ENCODE data around the gene DENND2A. TPM values are rescaled to one million over a fixed set of nuclear protein-coding genes. Genes with fewer than 3 reads are reported as not detected.

DENND2A gene
- total RNA-seq, 6 donors from 2014 or later, result 4.1 to 27.8 (median 12.1) TPM

DNA sequence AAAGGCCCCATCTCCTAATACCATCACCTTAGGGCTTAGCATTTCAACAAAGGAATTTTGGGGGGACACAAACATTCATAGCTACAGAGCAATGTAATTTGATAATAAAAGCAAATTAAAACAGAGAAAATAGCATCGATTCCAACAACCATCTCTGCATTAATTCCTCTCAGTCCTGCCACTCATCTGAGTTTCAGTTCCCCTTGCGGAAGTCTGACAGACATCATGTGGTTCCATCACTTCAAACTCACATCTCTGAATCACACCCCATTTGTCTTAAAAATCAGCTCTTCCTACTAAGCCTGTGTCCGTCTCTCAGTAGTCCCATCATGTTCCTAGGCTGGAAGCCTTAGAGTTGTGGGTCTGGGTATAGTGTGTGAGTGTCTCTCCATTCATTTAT lies 35.7 kb upstream of the DENND2A start:
- DNase-seq, result no peak
- no peaks in the 10 kb centered on the region for H3K27me3 ChIP-seq
- H3K36me3 ChIP-seq, result peaks cover 0 to 30% (median 14%) of the 10 kb centered on the region in 4 donors
- no peak for TF ChIP-seq POLR2AphosphoS5 (IDR thresholded peaks at IDR 0.05)
- TF ChIP-seq POLR2A (IDR thresholded peaks at IDR 0.05), result no peak
- no peak for TF ChIP-seq EP300 (IDR thresholded peaks at IDR 0.05)
- TF ChIP-seq, protein P1, sequence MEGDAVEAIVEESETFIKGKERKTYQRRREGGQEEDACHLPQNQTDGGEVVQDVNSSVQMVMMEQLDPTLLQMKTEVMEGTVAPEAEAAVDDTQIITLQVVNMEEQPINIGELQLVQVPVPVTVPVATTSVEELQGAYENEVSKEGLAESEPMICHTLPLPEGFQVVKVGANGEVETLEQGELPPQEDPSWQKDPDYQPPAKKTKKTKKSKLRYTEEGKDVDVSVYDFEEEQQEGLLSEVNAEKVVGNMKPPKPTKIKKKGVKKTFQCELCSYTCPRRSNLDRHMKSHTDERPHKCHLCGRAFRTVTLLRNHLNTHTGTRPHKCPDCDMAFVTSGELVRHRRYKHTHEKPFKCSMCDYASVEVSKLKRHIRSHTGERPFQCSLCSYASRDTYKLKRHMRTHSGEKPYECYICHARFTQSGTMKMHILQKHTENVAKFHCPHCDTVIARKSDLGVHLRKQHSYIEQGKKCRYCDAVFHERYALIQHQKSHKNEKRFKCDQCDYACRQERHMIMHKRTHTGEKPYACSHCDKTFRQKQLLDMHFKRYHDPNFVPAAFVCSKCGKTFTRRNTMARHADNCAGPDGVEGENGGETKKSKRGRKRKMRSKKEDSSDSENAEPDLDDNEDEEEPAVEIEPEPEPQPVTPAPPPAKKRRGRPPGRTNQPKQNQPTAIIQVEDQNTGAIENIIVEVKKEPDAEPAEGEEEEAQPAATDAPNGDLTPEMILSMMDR (IDR thresholded peaks at IDR 0.05), result no peak
- H3K4me3 ChIP-seq, result no peak overlapping the region
- 81 to 83% methylated on average over 3 of the region's 3 CpGs for WGBS, 2 donors
- no peaks in the 10 kb centered on the region for H3K9me3 ChIP-seq
- ATAC-seq (ENCODE audit: low FRiP score in 2 of 2), result peak in 1 of 2 donors; percentile 12
- H3K4me1 ChIP-seq, result peaks cover 20 to 37% (median 24%) of the 10 kb centered on the region in 4 donors
- H3K27ac ChIP-seq, result no peak overlapping the region

DNA sequence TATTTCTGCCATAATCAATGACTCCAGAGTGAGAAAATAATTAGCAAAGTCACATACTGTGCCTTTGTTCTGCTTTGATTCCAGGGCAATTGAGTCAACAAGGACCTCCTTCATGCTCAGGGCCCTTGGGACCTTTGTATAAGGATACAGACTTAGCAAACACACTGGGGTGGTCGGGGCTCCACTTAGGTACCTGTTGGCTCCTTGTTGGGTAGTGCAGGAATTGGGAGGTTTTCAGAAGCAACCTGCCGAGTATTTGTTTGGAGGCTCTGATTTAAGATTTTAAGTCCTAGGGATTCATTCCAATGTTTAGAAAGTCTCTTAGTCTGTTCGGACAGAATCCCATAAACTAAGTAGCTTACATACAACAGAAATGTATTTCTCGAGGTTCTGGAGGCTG lies 35.1 kb upstream of the DENND2A start:
- no peaks in the 10 kb centered on the region for H3K27me3 ChIP-seq
- 88 to 91% methylated on average over 2 to 4 of the region's 4 CpGs for WGBS, 2 donors
- H3K27ac ChIP-seq, result no peak overlapping the region
- H3K9me3 ChIP-seq, result no peaks in the 10 kb centered on the region
- TF ChIP-seq POLR2A (IDR thresholded peaks at IDR 0.05) (no peak), POLR2AphosphoS5 (IDR thresholded peaks at IDR 0.05) (no peak), EP300 (IDR thresholded peaks at IDR 0.05) (no peak)
- TF ChIP-seq, protein P1 (IDR thresholded peaks at IDR 0.05), result no peak
- peaks cover 20 to 37% (median 24%) of the 10 kb centered on the region in 4 donors for H3K4me1 ChIP-seq
- H3K4me3 ChIP-seq, result no peak overlapping the region
- peaks cover 0 to 24% (median 11%) of the 10 kb centered on the region in 4 donors for H3K36me3 ChIP-seq
- no peak for DNase-seq
- no peak for ATAC-seq (ENCODE audit: low FRiP score in 2 of 2)

DNA sequence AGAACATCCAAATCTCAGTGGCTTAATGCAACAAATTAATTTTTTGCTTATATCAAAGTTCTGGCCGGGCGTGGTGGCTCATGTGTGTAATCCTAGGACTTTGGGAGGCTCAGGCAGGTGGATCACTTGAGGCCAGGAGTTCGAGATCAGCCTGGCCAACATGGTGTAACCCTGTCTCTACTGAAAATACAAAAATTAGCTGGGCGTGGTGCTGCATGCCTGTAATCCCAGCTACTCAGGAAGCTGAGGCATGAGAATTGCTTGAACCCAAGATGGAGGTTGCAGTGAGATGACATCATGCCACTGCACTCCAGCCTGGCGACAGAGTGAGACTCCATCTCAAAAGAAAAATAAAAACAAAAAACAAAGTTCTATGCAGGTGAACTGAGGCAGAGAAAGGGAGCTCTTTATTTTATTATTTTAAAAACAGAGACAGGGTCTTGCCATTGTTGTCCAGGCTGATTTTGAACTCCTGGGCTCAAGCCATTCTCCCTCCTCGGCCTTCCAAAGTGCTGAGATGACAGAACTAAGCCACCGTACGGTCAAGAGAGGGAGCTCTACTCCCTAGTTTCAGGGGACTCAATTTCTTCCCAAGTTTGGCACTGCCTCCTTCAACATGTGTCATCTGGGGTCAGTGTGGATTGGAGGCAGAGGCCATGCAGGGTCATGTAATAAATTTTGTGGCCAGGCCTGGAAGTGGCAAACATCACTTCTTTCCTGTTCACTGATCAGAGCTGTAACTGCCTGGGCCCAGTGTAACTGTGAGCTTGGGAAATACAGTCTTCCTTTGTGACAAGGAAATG lies 34.5 kb upstream of the DENND2A start:
- Histone ChIP-seq H3K9me3 (no peaks in the 10 kb centered on the region), H3K27me3 (no peaks in the 10 kb centered on the region), H3K27ac (no peak overlapping the region), H3K4me1 (peaks cover 20 to 37% (median 24%) of the 10 kb centered on the region in 4 donors), H3K36me3 (peaks cover 0 to 18% (median 6%) of the 10 kb centered on the region in 4 donors), H3K4me3 (no peak overlapping the region)
- WGBS, 2 donors, result 68 to 72% methylated on average over 8 of the region's 8 CpGs
- ATAC-seq (ENCODE audit: low FRiP score in 2 of 2) (peak; percentile 7 to 45), DNase-seq (peak in 1 of 2 donors; percentile 33)
- TF ChIP-seq, protein P1 (IDR thresholded peaks at IDR 0.05), result peak in 1 of 6 experiments; percentile 25
- TF ChIP-seq EP300 (IDR thresholded peaks at IDR 0.05), result no peak

DNA sequence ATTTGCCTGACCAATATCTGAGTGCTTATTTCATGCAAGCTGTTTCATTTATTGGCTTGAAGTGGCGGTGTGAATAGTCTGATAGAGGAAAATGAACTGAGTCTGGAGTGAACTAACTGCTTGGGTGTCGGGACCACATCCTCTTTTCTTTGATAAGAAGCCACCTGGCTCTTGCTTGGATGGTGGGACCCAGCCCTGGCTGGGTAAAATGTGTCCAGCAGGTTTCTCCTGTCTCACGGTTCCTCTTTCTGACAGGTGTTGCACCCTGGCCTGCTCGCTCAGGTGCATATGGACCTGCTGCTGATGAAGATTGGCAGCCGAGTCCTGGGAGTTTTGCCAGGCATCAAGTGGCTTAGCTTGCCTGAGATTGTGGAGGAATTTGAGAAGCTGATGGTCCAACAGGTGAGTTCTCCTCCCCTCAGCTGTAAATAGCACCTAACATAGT lies 33.8 kb upstream of the DENND2A start:
- 69 to 75% methylated on average over 5 of the region's 5 CpGs for WGBS, 2 donors

More for the DNA sequence above, 33.8 kb upstream of the DENND2A start:
- Histone ChIP-seq H3K9me3 (no peaks in the 10 kb centered on the region), H3K4me3 (no peak overlapping the region), H3K36me3 (peaks cover 0 to 11% (median 5%) of the 10 kb centered on the region in 4 donors), H3K4me1 (peaks cover 20 to 37% (median 24%) of the 10 kb centered on the region in 4 donors), H3K27ac (peak overlapping the region in 1 of 4 donors; percentile 91), H3K27me3 (no peaks in the 10 kb centered on the region)
- peak in 1 of 2 donors; percentile 66 for DNase-seq
- TF ChIP-seq, protein P1 (IDR thresholded peaks at IDR 0.05), result no peak
- no peak for TF ChIP-seq POLR2A (IDR thresholded peaks at IDR 0.05)
- TF ChIP-seq EP300 (IDR thresholded peaks at IDR 0.05), result no peak
- TF ChIP-seq POLR2AphosphoS5 (IDR thresholded peaks at IDR 0.05), result no peak
- no peak for ATAC-seq (ENCODE audit: low FRiP score in 2 of 2)
